GM19099 (cell line): Measurements from ENCODE around the gene PIP4K2C.

Source experiments
- POLR2A ChIP-seq: IDR thresholded peaks from 3 replicates; pipeline ENCODE4 v1.6.1; 2011; ENCODE audit warnings: low read depth; ENCODE audit not compliant: insufficient read length; ENCODE audit errors: extremely low read depth

The PIP4K2C gene

GRCh38 chr12:57552306-57552651 lies 38.7 kb upstream of the PIP4K2C start:
- no peak for TF ChIP-seq POLR2A

- no peak for TF ChIP-seq POLR2A
These were observed 38.1 kb upstream of the PIP4K2C start for GRCh38 chr12:57552835-57553313.

GRCh38 chr12:57553343-57554202 lies 37.4 kb upstream of the PIP4K2C start:
- no peak for TF ChIP-seq POLR2A

GRCh38 chr12:57554453-57554852 lies 36.5 kb upstream of the PIP4K2C start:
- no peak for TF ChIP-seq POLR2A

GRCh38 chr12:57554897-57555296 lies 36.1 kb upstream of the PIP4K2C start:
- no peak for TF ChIP-seq POLR2A

- no peak for TF ChIP-seq POLR2A
These were observed 32.1 kb upstream of the PIP4K2C start for GRCh38 chr12:57558864-57559263.

GRCh38 chr12:57560516-57560915 lies 30.5 kb upstream of the PIP4K2C start:
- TF ChIP-seq POLR2A, result no peak

- no peak for TF ChIP-seq POLR2A
These were observed 27.6 kb upstream of the PIP4K2C start for GRCh38 chr12:57563358-57563757.

GRCh38 chr12:57564178-57564740 lies 26.7 kb upstream of the PIP4K2C start:
- TF ChIP-seq POLR2A, result no peak

GRCh38 chr12:57568838-57569237 lies 22.2 kb upstream of the PIP4K2C start:
- no peak for TF ChIP-seq POLR2A

GRCh38 chr12:57569858-57570257 lies 21.1 kb upstream of the PIP4K2C start:
- no peak for TF ChIP-seq POLR2A

- TF ChIP-seq POLR2A, result no peak
These were observed 18.8 kb upstream of the PIP4K2C start for GRCh38 chr12:57571926-57572762.

GRCh38 chr12:57574795-57575194 lies 16.2 kb upstream of the PIP4K2C start:
- TF ChIP-seq POLR2A, result no peak

GRCh38 chr12:57575771-57576612 lies 15.0 kb upstream of the PIP4K2C start:
- no peak for TF ChIP-seq POLR2A
